HG02885 (cell line): ENCODE measurements around the gene BRAP.
"Not testable (repeated sequence)": the region's sequence is repeated elsewhere in the genome, so short reads cannot be mapped to it uniquely, and the experiment has no call there.

Experiments
- ATAC-seq: cut with Tn5 transposase; IDR thresholded peaks from one replicate; pipeline ENCODE4 v1.9.1; 2021; ENCODE audit warnings: mild to moderate bottlenecking; ENCODE audit not compliant: unreplicated experiment, poor library complexity

BRAP gene, protein sequence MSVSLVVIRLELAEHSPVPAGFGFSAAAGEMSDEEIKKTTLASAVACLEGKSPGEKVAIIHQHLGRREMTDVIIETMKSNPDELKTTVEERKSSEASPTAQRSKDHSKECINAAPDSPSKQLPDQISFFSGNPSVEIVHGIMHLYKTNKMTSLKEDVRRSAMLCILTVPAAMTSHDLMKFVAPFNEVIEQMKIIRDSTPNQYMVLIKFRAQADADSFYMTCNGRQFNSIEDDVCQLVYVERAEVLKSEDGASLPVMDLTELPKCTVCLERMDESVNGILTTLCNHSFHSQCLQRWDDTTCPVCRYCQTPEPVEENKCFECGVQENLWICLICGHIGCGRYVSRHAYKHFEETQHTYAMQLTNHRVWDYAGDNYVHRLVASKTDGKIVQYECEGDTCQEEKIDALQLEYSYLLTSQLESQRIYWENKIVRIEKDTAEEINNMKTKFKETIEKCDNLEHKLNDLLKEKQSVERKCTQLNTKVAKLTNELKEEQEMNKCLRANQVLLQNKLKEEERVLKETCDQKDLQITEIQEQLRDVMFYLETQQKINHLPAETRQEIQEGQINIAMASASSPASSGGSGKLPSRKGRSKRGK

DNA sequence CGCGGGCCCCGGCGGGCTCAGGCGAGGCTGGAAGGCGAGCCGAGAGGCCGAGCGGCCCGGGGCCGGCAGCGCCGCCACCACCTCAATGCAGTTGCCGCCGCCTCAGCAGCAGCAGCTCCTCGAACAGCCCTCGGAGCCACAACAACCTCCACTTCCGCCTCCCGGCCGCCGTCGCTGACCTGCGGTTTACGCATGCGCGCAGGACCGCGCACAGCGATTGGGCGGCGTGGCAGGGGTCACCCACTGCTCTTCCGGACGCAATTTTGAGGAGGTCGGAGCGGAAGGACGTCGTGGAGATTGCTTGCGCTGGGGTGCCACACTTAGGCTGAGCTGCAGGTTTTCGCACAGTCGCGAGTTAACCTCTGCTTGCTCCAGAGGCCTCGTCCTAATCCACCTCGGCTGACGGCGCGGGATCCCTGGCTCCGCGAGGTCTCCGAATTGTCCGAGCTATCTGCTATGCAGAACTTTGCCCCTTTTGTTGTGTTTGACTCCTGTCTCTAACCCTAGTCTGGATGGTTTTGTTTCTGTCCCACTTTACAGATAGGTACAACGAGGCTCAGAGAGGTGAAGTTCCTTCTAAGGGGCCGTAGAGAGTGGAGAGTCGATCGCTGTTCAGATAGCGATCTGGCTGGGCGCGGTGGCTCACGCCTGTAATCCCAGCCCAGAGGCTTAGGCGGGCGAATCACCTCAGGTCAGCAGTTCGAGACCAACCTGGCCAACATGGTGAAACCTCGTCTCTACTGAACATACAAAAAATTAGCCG, at the start of gene BRAP, which contains the start of gene ACAD10:
Gene BRAP (minus strand): TSS at position 146 of the 763 bp plus-strand sequence. CDS start 164 bp downstream, outside the sequence.
Gene ACAD10 (plus strand): TSS at position 243 of the 763 bp plus-strand sequence. CDS start 6,657 bp downstream, outside the sequence.
- peak; percentile 93 for ATAC-seq

DNA sequence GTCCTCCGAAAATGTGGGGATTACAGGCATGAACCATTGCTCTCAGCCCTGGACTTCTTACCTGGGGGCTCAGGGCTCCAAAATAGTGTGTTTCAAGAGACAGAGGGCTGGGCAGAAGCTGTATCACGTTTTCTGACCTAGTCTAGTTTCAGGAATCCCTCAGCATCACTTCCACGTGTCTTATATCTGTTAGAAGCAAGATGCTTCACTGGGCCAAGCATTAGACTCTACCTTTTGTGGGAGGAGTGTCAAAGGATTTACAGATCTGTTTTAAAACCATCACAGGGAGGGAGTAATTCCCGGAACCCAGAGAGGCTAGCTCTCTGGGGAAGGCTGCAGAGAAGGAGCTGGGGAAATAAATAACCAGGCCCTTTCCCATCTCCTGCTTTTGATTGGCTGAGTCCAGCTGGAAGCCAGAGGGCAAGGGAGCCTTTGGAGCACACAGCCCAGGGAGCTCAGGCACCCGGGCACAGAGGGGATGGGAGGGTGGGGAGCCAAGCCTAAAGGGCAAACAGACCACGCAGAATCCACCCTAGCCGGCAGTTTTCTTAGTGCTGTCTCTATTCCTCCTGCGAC, 47.7 kb upstream of the BRAP start:
- no peak for ATAC-seq

DNA sequence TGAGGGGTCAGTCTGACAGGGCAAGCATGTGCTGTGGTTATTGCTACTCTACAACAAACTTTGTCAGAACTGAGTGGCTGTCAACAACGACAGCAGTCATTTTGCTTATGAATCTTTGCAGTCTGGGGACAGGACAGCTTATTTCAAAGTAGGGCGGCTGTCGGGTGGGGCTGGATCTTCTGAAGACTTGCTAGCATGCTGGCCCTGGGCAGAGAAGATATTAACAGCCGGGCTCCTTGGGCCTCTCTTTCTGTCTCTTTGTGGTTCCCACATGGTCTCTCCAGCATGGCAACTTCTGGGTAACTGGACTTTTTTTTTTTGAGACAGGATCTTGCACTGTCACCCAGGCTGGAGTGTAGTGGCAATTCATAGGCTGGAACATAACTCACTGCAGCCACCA, 47.0 kb upstream of the BRAP start:
- no peak for ATAC-seq

DNA sequence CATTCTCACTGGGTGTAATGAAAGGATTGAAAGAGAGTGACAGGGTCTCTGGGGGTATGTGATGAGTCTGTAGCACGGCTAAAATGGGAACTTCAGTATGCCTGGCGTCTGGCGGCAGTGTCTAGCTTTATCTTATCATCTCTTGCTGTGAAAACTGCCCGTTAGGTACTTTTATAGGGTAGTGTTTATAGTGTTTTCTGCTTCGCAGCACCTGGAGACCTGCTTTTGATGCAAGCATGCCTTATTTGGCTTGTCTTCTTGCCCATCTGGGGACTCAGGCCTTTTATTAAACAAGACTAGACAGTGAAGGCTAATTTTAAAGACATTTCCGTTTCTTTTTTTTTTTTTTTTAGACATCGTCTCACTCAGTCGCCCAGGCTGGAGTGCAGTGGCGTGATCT, 44.7 kb upstream of the BRAP start:
- no peak for ATAC-seq

DNA sequence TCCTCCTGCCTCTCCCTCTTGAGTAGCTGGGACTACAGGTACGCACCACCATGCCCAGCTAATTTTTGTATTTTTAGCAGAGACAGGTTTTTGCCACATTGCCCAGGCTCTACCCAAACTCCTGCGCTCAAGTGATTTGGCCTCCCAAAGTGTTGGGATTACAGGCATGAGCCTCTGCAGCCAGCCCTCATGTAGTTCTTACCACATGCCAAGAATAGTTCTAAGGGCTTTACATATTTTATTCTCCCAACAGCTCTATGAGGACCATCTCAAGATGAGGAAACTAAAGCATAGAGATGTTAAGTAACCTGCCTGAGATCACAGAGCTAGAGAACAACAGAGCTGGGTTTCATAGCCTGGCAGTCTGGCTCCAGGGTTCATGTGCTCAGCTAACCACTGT, 43.0 kb upstream of the BRAP start:
- no peak for ATAC-seq

DNA sequence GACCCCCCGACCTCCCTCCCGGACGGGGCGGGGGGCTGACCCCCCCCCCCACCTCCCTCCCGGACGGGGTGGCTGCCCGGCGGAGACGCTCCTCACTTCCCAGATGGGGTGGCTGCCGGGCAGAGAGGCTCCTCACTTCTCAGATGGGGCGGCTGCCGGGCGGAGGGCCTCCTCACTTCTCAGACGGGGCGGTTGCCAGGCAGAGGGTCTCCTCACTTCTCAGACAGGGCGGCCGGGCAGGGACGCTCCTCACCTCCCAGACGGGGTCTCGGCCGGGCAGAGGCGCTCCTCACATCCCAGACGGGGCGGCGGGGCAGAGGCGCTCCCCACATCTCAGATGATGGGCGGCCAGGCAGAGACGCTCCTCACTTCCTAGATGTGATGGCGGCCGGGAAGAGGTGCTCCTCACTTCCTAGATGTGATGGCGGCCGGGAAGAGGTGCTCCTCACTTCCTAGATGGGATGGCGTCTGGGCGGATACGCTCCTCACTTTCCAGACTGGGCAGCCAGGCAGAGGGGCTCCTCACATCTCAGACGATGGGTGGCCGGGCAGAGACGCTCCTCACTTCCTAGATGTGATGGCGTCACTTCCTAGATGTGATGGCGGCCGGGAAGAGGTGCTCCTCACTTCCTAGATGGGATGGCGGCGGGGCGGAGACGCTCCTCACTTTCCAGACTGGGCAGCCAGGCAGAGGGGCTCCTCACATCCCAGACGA, 38.0 kb upstream of the BRAP start:
- not testable (repeated sequence) for ATAC-seq

DNA sequence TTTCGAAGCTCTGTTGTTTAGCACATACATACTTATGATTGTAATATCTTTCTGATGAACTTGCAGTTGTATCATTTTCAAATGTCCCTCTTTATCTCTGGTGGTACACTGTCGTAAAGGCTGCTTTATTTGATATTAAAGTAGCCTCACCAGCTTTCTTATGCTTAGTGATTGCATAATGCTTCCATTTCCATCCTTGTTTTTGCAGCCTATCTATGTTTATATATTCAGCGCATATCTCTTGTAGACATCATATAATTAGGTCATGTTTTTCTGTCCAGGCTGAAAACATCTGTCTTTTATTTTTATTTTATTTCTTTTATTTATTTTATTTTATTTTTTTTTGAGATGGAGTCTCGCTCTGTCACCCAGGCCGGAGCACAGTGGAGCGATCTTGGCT, 34.7 kb upstream of the BRAP start:
- ATAC-seq: no peak

DNA sequence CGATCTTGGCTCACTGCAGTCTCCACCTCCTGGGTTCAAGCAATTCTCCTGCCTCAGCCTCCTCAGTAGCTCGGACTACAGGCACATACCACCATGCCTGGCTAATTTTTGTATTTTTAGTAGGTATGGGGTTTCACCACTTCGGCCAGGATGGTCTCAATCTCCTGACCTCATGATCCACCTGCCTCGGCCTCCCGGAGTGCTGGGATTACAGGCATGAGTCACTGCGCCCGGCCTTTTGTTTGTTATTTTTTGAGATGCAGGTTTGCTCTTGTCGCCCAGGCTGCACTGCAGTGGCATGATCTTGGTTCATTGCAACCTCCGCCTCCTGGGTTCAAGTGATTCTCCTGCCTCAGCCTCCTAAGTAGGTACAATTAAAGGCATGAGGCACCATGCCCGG, 33.6 kb upstream of the BRAP start:
- ATAC-seq: not testable (repeated sequence)

DNA sequence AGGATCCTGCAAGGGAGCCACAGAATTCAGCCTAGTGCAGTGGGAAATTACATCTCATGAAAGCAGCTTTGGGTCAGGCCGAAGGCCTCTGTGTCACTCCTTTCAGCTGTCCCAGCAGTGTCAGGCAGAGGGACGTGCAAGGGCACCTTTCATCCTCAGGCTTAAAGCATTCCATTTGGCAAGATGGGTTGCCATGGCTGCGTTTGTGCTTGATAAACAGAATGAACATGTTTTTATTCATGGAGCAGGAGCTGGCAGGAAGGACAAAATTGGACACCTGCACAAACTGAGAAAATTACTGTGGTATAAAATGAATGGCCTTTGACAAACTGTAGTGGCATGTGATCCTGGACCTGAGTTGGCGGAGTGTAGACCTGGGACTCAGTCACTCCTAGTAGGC, 29.5 kb upstream of the BRAP start:
- no peak for ATAC-seq

DNA sequence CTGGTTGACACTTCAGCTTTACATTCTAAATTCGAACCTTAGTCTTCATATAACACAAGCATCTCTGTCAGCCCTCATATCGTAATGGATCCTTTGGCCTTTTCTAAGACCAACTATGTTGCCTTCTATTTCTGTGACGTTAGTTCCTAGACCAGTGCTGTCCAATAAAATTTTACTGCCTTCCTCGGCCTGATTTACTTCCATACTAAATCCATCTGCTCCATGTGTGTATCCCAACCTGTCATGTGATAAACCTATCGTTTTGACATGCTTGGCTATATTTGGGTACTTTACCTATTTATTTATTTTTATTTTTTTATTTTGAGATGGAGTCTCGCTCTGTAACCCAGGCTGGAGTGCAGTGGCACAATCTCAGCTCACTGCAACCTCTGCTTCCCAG, 20.4 kb upstream of the BRAP start:
- ATAC-seq: no peak

DNA sequence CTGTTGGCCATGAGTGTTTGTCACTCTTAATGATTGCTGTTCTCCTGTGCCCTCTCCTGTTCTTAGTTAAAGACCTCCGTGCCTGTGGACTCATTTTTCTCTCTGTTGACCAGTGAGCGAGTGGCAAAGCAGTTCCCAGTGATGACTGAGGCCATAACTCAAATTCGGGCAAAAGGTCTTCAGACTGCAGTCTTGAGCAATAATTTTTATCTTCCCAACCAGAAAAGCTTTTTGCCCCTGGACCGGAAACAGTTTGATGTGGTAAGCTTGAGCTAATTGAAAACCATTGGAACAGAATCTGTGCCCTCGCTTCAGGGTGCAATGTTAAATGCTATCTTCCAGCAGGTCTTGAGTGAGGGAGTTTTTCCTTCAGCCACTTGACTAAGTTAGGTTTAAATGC, 19.9 kb upstream of the BRAP start:
- ATAC-seq: no peak

DNA sequence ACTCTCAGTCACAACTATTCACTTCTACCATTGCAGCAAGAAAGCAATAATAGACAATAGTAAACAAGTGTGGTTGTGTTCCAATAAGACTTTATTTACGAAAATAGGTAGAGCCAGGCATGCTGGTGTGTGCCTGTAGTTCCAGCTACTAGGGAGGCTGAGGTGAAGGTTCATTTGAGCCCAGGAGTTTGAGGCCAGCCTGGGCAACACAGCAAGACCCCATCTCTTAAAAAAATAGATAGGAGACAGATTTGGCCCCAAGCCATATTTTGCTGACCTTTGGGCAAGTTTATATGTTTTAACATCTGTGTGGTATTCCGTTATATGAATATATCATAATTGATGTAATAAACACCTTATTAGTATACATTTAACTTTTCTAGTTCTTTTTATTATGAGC, 14.2 kb upstream of the BRAP start:
- no peak for ATAC-seq

DNA sequence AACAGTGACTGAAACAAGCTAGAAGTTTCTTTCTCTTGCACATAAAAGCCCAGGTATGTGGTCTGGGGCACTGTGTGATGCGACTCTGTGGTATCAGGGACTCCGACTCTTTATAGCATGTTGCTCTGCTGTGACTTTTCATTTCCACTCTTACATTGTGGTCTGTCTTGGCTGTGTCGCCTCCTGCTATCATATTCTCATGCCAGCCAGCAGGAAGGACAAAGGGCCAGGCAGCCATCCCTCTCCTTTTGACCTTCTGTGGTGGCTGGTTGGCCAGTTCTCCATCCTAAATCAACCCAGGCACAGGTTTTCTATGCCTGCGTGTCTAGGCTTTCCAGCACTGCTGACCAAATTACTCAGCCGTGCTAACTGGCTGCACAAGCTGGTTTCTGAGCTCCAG, 8.1 kb upstream of the BRAP start:
- no peak for ATAC-seq

DNA sequence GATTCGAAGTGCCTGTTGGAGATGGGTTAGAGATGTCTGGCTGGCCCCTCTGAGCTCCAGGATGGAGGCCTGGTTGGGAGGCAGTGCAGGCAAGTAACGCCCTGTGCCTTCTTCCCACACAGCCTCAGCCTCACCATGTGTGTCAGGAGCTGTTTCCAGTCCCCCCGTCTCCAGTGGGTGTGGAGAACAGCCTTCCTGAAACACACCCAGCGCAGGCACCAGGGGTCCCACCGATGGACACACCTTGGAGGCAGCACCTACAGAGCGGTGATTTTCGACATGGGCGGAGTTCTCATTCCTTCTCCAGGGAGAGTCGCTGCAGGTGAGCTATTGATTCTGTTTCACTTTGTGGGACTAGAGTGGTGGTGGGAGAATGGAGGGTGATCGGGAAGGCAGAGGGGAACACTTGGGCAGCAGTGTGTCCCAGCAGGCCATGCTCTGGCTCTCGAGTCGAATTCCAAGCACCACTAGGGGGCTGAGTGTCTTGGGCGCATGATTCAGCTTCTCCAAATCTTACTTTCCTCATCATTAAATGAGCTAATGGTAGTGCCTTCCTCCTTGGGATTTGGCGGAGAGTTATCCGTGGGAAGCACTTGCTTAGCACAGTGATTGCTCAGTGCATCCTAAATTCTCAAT, 6.9 kb upstream of the BRAP start:
- no peak for ATAC-seq

DNA sequence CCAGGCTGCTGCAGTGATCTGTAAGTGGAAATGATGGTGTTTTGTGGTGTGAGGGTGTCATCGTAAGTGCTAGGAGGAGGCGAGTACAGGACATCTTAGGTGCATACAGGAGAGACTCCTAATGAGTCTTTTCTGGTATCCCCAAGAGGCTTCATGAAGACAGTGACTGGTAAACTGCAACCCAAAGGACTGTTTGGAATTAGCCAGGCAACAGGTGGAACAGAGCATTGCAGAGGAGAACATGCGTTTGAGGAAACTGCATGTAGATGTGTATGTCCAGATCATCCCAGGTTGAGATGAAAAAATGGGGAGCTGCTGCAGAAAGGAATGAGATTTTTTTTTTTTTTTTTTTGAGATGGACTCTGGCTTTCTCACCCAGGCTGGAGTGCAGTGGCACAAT, 5.5 kb upstream of the BRAP start:
- no peak for ATAC-seq

DNA sequence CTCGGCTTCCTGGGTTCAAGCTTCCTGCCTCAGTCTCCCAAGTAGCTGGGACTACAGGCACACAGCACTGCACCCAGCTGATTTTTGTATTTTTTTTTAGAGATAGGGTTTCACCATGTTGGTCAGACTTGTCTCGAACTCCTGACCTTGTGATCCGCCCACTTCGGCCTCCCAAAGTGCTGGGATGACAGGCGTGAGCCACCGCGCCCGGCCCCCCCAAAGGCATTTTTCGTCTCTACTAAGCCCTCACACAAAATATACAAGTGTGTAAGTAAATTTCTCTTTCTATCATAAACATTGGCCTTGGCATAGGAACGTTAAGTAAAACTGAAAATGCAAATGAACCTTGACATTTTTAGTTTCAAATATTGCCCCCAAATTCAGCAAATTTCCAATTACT, 2.2 kb upstream of the BRAP start:
- no peak for ATAC-seq

DNA sequence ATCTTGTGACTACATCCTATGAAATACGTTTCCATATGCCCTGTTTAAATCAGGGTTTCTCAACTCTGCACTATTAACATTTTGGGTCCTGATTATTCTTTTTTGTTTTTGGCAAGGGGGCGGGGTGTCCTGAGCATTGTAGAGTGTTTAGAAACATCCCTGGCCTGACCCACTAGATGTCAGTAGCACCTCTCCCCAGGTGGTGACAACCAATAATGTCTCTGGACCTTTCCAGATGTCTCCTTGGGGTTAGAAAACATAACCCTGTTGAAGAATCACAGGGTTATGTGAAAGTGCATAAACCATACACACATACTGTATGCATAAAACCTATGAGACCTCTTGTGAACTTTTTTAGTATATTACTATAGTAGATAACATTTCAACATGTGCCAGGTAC, 1.5 kb upstream of the BRAP start:
- ATAC-seq: no peak

DNA sequence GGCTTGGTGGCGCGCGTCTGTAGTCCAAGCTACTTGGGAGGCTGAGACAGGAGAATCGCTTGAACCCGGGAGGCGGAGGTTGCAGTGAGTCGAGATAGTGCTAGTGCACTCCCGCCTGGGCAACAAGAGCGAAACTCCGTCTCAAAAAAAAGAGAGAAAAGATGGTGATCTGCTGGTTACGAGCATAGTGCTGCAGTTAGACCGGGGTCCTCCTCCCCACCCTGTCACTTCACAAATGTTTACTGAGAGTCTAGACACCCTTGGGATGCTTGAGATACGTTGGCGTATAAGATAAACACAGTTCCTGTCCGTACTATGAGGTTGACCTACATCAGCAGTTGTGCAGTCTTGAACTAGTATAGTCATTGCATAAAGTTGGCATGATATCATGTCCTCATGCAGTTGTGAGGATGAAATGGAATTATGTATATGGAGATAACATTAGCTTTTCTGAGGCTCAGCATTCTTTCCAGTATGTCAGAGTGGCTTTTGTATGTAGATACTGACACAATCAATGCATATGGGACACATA, 884 bp upstream of the BRAP start:
- ATAC-seq: no peak

DNA sequence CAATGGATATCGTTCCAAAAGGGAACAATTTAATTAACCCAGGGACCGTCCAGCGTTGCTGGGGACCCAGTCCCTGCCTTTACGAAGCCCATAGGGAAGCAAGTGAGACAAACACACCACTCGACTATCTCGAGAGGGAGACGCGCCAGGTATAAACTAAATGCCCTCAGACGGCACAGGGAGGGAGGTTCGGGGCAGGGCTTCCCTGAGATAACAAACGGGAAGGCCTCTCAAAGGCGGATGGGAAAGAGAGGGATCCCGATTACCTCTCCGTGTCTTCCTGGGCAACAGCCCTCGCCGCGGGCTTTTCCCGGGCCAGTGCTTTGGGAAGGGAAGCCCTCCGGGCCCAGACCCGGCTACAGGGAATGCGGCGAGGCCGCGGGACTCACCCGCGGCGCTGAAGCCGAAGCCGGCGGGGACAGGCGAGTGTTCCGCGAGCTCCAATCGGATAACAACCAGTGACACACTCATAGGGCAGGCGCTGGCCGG, 390 bp downstream of the BRAP start:
- peak; percentile 18 for ATAC-seq
